SH-SY5Y (cell line): ENCODE data around the gene ZNF408.

Source experiments
- GATA2 ChIP-seq: IDR thresholded peaks from 2 replicates; pipeline ENCODE4 v1.6.1; 2011; ENCODE audit warnings: mild to moderate bottlenecking, low read depth, low read length
- GATA3 ChIP-seq: IDR thresholded peaks from 2 replicates; pipeline ENCODE4 v1.6.1; 2011; ENCODE audit warnings: low read depth, mild to moderate bottlenecking, low read length, moderate library complexity

DNA sequence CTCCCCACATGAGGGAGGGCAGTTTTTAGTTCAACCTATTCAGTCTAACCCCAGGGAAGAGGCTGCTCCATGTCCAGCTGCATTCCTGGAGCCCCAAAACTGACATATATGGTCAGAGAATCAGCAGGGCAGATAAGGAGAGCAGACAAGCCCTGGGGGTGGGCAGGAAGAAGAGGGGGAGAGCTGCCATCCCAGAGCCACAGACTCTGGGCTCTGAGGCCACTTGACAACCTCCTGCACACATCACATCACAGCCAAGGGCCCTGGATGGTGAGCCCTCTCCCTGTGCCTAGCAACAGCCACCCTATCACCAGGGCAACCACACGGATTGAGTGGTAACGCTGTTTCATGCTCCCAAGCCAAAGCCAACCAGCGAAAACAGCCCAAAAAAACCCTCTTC lies 3.5 kb upstream of the ZNF408 start:
- TF ChIP-seq GATA2, result peak; percentile 66
- no peak for TF ChIP-seq GATA3
